Right lobe of liver (tissue), 6 donors: ENCODE data around the gene SLCO3A1. TPM values are rescaled to one million over a fixed set of nuclear protein-coding genes. Genes with fewer than 3 reads are reported as not detected.

Source experiments
- ATAC-seq, 4 donors: fragments of 200-7000 bp; cut with Tn5 transposase; one replicate each; pipeline ENCODE4 v1.9.1; 2020; ENCODE audit warnings: mild to moderate bottlenecking in 4 of 4, moderate library complexity in 4 of 4
- DNase-seq, 3 donors: peaks; one replicate each; pipeline ENCODE4 v3.0.0-alpha.2; 2020
- H3K27ac ChIP-seq, 3 donors: fragments of 200-600 bp; one replicate each; pipeline ENCODE4 v1.8.0; 2022
- H3K27me3 ChIP-seq, 2 donors: fragments of 200-600 bp; one replicate each; pipeline ENCODE4 v1.8.0; 2022
- H3K36me3 ChIP-seq, 4 donors: fragments of 200-600 bp; sonication (generic) in 1 of 4; one replicate each; pipeline versions ENCODE4 v1.5.1 to v1.8.0; 2017 to 2022; ENCODE audit warnings: control low read depth in 1 of 4
- H3K4me1 ChIP-seq, 4 donors: fragments of 200-600 bp; sonication (generic) in 1 of 4; one replicate each; pipeline versions ENCODE4 v1.5.1 to v1.8.0; 2017 to 2022; ENCODE audit warnings: control low read depth in 1 of 4
- H3K4me3 ChIP-seq, 3 donors: fragments of 200-600 bp; one replicate each; pipeline ENCODE4 v1.8.0; 2022
- H3K9me3 ChIP-seq, 4 donors: fragments of 200-600 bp; sonication (generic) in 1 of 4; one replicate each; pipeline versions ENCODE4 v1.5.1 to v1.8.0; 2017 to 2022; ENCODE audit warnings: control low read depth in 1 of 4
- CTCF ChIP-seq, 4 donors: fragments of 200-600 bp in 3 of 4; fragments of 450-650 bp in 1 of 4; IDR thresholded peaks; one replicate each; pipeline versions ENCODE4 v1.5.1 to v1.8.0; 2016 to 2022; ENCODE audit warnings: antibody characterized with exemption in 4 of 4, mild to moderate bottlenecking in 2 of 4
- POLR2A ChIP-seq: fragments of 450-650 bp; IDR thresholded peaks from one replicate; pipeline ENCODE4 v1.6.1; 2017; ENCODE audit warnings: antibody characterized with exemption, mild to moderate bottlenecking
- WGBS: methylation state at CpG from one replicate; pipeline ENCODE4 v1.1.6; 2018; ENCODE audit warnings: low coverage, low lambda C conversion rate; ENCODE audit not compliant: insufficient coverage; ENCODE audit errors: missing lambda C conversion rate; 5-methylcytosine and 5-hydroxymethylcytosine counted together
- intact Hi-C, 2 donors: fragments of 100-400 bp; cut with DNase I; formaldehyde crosslinking; loops; one replicate each; pipeline versions ENCODE4 v1.11.2 to v1.14.1; 2022
- total RNA-seq, 6 experiments: library from RNA; depleted of rRNA in 2 of 6; stranded (reverse); fragments of >200 nt in 2 of 6; fragmentation: NEBNext Ultra II Directional in 3 of 6; extraction: Animal tissue kit (Norgen Biotek cat#: 25700) in 3 of 6; gene quantifications; one replicate each; pipeline versions ENCODE4 v1.1.0 to v1.2.4, GENCODE V29; 2016 to 2023
- donor health status: DM: no; HTN: yes; CAD: no.
- donor health status: DM: no; HTN: no; CAD: no.
- donor health status: DM: no; HTN: no; CAD: no.
- donor health status: DM: no; HTN: yes; CAD: no.
- donor health status: DM: no; HTN: yes; CAD: no.

Gene SLCO3A1
- total RNA-seq, 6 experiments from 2014 or later = 2.4 to 7.7 (median 3.7) TPM

GRCh38 chr15:92044203-92044909 lies 190.8 kb downstream of the SLCO3A1 start:
- H3K27ac ChIP-seq = no peak overlapping the region
- H3K4me3 ChIP-seq = no peak overlapping the region
- no peaks in the 10 kb centered on the region for H3K27me3 ChIP-seq
- intact Hi-C loops = no loop called here
- no peaks in the 10 kb centered on the region for H3K36me3 ChIP-seq
- H3K4me1 ChIP-seq = no peaks in the 10 kb centered on the region
- ATAC-seq = no peak
- TF ChIP-seq POLR2A (no peak), CTCF (IDR thresholded peaks at IDR 0.05) (no peak)
- 73% methylated on average over 8 of the region's 10 CpGs for WGBS
- DNase-seq = no peak
- H3K9me3 ChIP-seq = no peaks in the 10 kb centered on the region

GRCh38 chr15:92047900-92048299 lies 194.4 kb downstream of the SLCO3A1 start:
- H3K9me3 ChIP-seq = no peaks in the 10 kb centered on the region
- H3K4me3 ChIP-seq = no peak overlapping the region
- H3K27ac ChIP-seq = no peak overlapping the region
- no peaks in the 10 kb centered on the region for H3K27me3 ChIP-seq
- DNase-seq (no peak), ATAC-seq (peak in 1 of 4 donors; percentile 14)
- intact Hi-C loops = no loop called here
- 80% methylated on average over 2 of the region's 4 CpGs for WGBS
- no peak for TF ChIP-seq CTCF (IDR thresholded peaks at IDR 0.05)
- no peak for TF ChIP-seq POLR2A
- no peaks in the 10 kb centered on the region for H3K36me3 ChIP-seq
- H3K4me1 ChIP-seq = no peaks in the 10 kb centered on the region

- Histone ChIP-seq H3K36me3 (no peaks in the 10 kb centered on the region), H3K4me3 (no peak overlapping the region), H3K27me3 (no peaks in the 10 kb centered on the region), H3K4me1 (no peaks in the 10 kb centered on the region), H3K27ac (no peak overlapping the region), H3K9me3 (no peaks in the 10 kb centered on the region)
- TF ChIP-seq CTCF (IDR thresholded peaks at IDR 0.05) (no peak), POLR2A (no peak)
- WGBS = 86% methylated on average over 4 of the region's 7 CpGs
- intact Hi-C loops = no loop called here
- DNase-seq (no peak), ATAC-seq (no peak)
Measured at GRCh38 chr15:92048739-92049138, 195.2 kb downstream of the SLCO3A1 start.

- whole genome bisulfite sequencing = 70% methylated on average over 10 of the region's 10 CpGs
Measured at GRCh38 chr15:92049290-92049989, 195.9 kb downstream of the SLCO3A1 start.

More at GRCh38 chr15:92049290-92049989, 195.9 kb downstream of the SLCO3A1 start:
- peak in 3 of 4 donors; percentile 28 to 67 (median 49) for ATAC-seq
- H3K27me3 ChIP-seq = no peaks in the 10 kb centered on the region
- intact Hi-C loops = no loop called here
- TF ChIP-seq POLR2A = no peak
- TF ChIP-seq CTCF (IDR thresholded peaks at IDR 0.05) = no peak
- H3K27ac ChIP-seq = no peak overlapping the region
- no peaks in the 10 kb centered on the region for H3K36me3 ChIP-seq
- H3K4me1 ChIP-seq = no peaks in the 10 kb centered on the region
- no peak for DNase-seq
- H3K4me3 ChIP-seq = no peak overlapping the region
- H3K9me3 ChIP-seq = no peaks in the 10 kb centered on the region
